ENCODE measurements around the gene SLC29A4. TPM values are rescaled to one million over a fixed set of nuclear protein-coding genes. Genes with fewer than 3 reads are reported as not detected.

SLC29A4 gene
- total RNA-seq, 1 experiment from 2014 or later = 43.1 TPM

- Histone ChIP-seq H3K9me3 (replicated peaks) (peaks cover 14% of the 10 kb centered on the region; the same call in 1 of the 2 replicates), H3K4me3 (no peak overlapping the region), H3K4me1 (no peaks in the 10 kb centered on the region), H3K36me3 (peaks cover 39% of the 10 kb centered on the region), H3K27me3 (no peaks in the 10 kb centered on the region), H3K27ac (no peak overlapping the region)
- DNase-seq = no peak
Measured at GRCh38 chr7:5344342-5344741, 61.6 kb downstream of the SLC29A4 start.

GRCh38 chr7:5345171-5345570 is 62.4 kb downstream of the SLC29A4 start:
- Histone ChIP-seq H3K4me3 (no peak overlapping the region), H3K27me3 (no peaks in the 10 kb centered on the region), H3K36me3 (peaks cover 32% of the 10 kb centered on the region), H3K4me1 (no peaks in the 10 kb centered on the region), H3K9me3 (replicated peaks) (peaks cover 14% of the 10 kb centered on the region; the same call in 1 of the 2 replicates), H3K27ac (no peak overlapping the region)
- DNase-seq = no peak

GRCh38 chr7:5345671-5346070 is 62.9 kb downstream of the SLC29A4 start:
- no peak for DNase-seq
- H3K4me3 ChIP-seq = no peak overlapping the region
- no peak overlapping the region for H3K27ac ChIP-seq
- no peaks in the 10 kb centered on the region for H3K27me3 ChIP-seq
- H3K9me3 ChIP-seq (replicated peaks) = peaks cover 14% of the 10 kb centered on the region; the same call in 1 of the 2 replicates
- H3K4me1 ChIP-seq = no peaks in the 10 kb centered on the region
- H3K36me3 ChIP-seq = peaks cover 33% of the 10 kb centered on the region

- no peak overlapping the region for H3K27ac ChIP-seq
- H3K4me3 ChIP-seq = no peak overlapping the region
- H3K9me3 ChIP-seq (replicated peaks) = peaks cover 10% of the 10 kb centered on the region; the same call in 1 of the 2 replicates
- no peak for DNase-seq
- no peaks in the 10 kb centered on the region for H3K4me1 ChIP-seq
- H3K36me3 ChIP-seq = peaks cover 36% of the 10 kb centered on the region
- H3K27me3 ChIP-seq = no peaks in the 10 kb centered on the region
Measured at GRCh38 chr7:5348134-5349004, 65.6 kb downstream of the SLC29A4 start.

GRCh38 chr7:5349005-5349380 is 66.2 kb downstream of the SLC29A4 start:
- Histone ChIP-seq H3K27ac (no peak overlapping the region), H3K4me3 (no peak overlapping the region), H3K27me3 (no peaks in the 10 kb centered on the region), H3K36me3 (peaks cover 30% of the 10 kb centered on the region), H3K4me1 (no peaks in the 10 kb centered on the region), H3K9me3 (replicated peaks) (peaks cover 3% of the 10 kb centered on the region; the same call in 1 of the 2 replicates)
- DNase-seq = no peak

GRCh38 chr7:5349437-5350173 is 66.9 kb downstream of the SLC29A4 start:
- Histone ChIP-seq H3K4me1 (no peaks in the 10 kb centered on the region), H3K27ac (no peak overlapping the region), H3K27me3 (no peaks in the 10 kb centered on the region), H3K9me3 (replicated peaks) (no peaks in the 10 kb centered on the region), H3K36me3 (peaks cover 23% of the 10 kb centered on the region), H3K4me3 (no peak overlapping the region)
- DNase-seq = no peak

DNA sequence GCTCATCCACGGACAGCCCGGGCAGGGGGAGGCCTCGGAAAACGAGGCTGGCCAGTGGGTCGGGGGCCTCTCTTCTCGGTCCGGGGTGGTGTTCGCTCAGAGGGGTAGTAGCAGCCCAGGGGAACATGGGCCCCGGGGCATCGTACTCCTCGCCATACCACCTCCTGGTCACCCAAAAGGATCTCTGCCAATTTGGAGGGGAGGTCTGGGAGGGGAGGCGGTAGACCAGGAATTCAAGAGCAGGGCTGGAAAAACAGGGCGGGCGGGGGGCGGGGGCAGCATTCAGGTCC is 67.4 kb downstream of the SLC29A4 start:
- H3K36me3 ChIP-seq = peaks cover 18% of the 10 kb centered on the region
- H3K9me3 ChIP-seq (replicated peaks) = no peaks in the 10 kb centered on the region
- no peaks in the 10 kb centered on the region for H3K27me3 ChIP-seq
- H3K4me1 ChIP-seq = no peaks in the 10 kb centered on the region
- H3K27ac ChIP-seq = no peak overlapping the region
- DNase-seq = no peak
- H3K4me3 ChIP-seq = no peak overlapping the region

GRCh38 chr7:5350600-5351385 is 68.0 kb downstream of the SLC29A4 start:
- no peak overlapping the region for H3K27ac ChIP-seq
- H3K9me3 ChIP-seq (replicated peaks) = no peaks in the 10 kb centered on the region
- H3K36me3 ChIP-seq = peaks cover 17% of the 10 kb centered on the region
- DNase-seq = no peak
- H3K4me3 ChIP-seq = no peak overlapping the region
- H3K27me3 ChIP-seq = no peaks in the 10 kb centered on the region
- no peaks in the 10 kb centered on the region for H3K4me1 ChIP-seq

DNA sequence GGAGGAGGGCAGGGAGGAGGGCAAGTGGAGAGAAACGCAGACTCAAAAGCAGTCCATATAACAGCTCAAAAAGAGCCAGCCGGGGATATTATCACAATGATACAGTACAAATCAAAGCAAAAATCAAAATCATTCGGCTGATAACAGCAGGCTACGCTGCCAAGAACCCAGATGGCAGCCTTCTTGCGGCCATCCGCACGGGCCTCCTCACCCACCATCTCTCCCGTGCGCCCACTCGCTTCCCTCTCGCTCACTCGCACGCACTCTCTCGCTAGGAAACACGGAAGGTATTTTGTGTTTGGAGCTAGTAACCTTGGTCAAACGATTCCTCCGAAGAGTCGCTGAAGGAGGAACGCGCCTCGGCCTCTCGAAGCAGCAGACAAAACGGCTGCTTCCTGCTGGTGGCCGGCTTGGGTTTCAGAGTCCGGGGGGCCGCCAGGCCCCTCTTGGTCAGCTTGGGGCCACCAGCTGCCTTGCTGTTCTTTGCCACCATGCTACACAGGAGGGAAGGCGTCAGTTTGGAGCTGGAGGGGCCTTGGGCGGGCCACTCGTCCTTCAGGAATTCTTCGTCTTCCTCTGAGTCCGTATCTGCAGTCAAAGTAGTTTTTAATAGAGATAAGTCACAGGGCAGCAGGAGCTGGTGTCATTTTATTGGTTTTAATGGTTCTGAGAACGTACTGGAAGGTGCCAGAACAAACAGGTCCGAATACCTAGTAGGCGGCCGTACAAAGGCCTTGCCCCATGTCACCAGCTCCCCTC is 68.9 kb downstream of the SLC29A4 start:
- H3K36me3 ChIP-seq = peaks cover 20% of the 10 kb centered on the region

GRCh38 chr7:5352440-5353010 is 69.8 kb downstream of the SLC29A4 start:
- H3K27me3 ChIP-seq = no peaks in the 10 kb centered on the region
- H3K4me3 ChIP-seq = no peak overlapping the region
- H3K27ac ChIP-seq = no peak overlapping the region
- H3K36me3 ChIP-seq = peaks cover 24% of the 10 kb centered on the region
- DNase-seq = no peak
- no peaks in the 10 kb centered on the region for H3K9me3 ChIP-seq (replicated peaks)
- H3K4me1 ChIP-seq = no peaks in the 10 kb centered on the region

More for the DNA sequence above, 68.9 kb downstream of the SLC29A4 start:
- no peaks in the 10 kb centered on the region for H3K27me3 ChIP-seq
- no peaks in the 10 kb centered on the region for H3K4me1 ChIP-seq
- H3K27ac ChIP-seq = no peak overlapping the region
- no peak overlapping the region for H3K4me3 ChIP-seq
- no peak for DNase-seq
- no peaks in the 10 kb centered on the region for H3K9me3 ChIP-seq (replicated peaks)

- H3K9me3 ChIP-seq (replicated peaks) = no peaks in the 10 kb centered on the region
- H3K36me3 ChIP-seq = peaks cover 38% of the 10 kb centered on the region
- no peak overlapping the region for H3K27ac ChIP-seq
- H3K4me1 ChIP-seq = no peaks in the 10 kb centered on the region
- peak; percentile 52 to 65 for DNase-seq
- no peaks in the 10 kb centered on the region for H3K27me3 ChIP-seq
- no peak overlapping the region for H3K4me3 ChIP-seq
Measured at GRCh38 chr7:5354460-5355232, 71.9 kb downstream of the SLC29A4 start.

Data from SJCRH30 (cell line).